ENCODE data around the gene MALL.
"Not testable (repeated sequence)": the region's sequence is repeated elsewhere in the genome, so short reads cannot be mapped to it uniquely, and the experiment has no call there.

Gene MALL

DNA sequence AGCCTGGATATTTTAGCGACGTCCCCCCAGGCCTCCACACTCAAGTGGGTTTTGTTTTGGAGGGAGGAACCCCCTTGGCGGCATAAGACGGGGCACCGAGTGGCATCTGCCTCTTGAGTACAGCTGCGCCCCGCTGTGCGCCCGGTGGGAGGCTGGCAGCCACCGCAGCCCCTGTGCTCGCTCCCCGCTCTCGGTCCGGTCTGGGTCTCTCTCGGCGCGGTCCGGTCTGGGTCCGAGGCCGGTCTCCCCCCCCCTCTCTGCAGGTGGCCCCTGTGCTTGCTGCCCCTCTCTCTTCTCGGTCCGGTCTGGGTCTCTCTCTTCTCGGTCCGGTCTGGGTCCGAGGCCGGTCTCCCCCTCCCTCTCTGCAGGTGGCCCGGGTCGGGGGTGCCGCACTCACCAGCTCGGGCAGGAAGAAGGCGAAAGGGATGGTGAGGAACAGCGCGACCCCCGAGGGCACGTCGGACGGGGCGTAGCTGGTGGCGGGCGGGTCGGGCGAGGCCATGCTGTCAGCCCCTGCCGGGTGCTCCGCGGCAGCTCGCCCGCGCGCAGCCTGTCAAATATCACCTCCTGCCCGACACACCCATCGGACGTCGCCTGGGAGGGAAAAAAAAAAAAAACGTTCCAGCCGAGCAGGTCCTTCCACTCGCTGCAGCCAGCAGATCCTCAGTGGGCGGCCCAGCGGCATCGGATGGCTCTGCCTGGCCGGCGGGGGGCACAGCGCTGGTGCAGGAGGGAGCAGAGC is at the start of gene MALL:
TSS of gene MALL (minus strand) at position 532 of the 742 bp plus-strand sequence. CDS start at position 502, 30 bp downstream.
- no peak for DNase-seq (ENCODE audit: low spot score)

DNA sequence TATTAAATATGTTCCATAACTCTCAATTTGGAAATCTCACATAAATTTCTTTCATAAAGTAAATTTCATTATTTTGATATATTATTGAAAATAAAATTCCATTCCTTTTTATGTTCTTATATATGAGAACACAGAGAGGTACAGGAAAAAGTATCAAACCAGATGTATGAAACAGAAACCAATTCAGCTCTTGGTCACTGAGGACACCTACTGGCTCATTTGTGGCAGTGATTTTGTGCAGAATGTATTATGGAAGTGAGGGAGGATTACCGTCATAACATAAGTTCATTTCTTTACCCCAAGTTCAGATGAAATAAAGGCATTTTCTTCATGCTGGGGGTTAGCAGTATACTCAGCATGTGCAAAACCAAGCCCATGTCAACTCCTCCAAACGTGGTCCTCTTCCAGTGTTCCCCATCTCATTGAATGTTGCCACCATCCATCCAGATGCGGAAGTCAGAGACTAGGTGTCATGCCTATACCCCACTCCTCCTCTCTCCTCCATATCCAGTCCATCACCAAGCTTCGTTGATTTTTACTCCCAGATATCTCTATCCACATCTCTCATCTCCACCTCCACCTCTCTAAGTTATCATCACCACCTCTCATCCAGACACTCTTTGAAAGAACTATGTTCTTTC is 41.7 kb upstream of the MALL start:
- peak; percentile 29 for DNase-seq (ENCODE audit: low spot score)

DNA sequence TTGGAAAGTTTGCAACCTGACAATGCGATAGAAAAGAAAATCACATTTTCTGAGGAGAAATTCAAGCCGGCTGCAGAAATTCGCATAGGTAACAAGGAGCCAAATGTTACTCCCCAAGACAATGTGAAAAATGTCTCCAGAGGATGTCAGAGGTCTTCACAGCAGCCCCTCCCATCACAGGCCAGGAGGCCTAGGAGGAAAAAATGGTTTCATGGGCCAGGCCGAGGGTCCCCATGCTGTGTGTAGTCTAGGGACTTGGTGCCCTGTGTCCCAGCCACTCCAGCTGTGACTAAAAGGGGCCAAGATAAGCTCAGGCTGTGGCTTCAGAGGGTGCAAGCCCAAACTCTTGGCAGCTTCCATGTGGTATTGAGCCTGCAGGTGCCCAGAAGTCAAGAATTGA is 39.2 kb upstream of the MALL start:
- not testable (repeated sequence) for DNase-seq (ENCODE audit: low spot score)

DNA sequence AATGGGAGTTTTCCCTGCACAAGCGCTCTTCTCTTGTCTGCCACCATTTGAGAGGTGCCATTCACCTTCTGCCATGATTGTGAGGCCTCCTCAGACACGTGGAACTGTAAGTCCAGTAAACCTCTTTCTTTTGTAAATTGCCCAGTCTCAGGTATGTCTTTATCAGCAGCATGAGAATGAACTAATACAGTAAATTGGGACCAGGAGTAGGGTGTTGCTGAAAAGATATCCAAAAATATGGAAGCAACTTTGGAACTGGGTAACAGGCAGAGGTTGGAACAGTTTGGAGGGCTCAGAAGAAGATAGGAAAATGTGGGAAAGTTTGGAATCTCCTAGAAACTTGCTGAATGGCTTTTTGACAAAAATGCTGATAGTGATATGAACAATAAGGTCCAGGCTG is 38.6 kb upstream of the MALL start:
- DNase-seq (ENCODE audit: low spot score): not testable (repeated sequence)

DNA sequence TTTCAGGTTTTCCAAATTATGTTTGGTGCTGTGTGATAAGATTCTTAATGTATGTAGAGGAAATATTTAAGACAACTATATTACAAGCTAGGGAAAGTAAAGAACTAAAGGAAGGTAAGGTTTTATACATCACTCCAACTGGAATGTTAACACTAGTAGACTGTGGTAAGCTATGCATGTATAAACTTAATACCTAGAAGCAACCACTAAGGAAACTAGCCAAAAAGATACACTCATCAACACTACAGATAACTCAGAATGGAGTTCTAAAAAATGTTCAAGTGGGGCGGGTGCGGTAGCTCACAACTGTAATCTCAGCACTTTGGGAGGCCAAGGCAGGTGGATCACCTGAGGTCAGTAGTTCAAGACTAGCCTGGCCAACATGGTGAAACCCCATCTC is 37.8 kb upstream of the MALL start:
- DNase-seq (ENCODE audit: low spot score): no peak

DNA sequence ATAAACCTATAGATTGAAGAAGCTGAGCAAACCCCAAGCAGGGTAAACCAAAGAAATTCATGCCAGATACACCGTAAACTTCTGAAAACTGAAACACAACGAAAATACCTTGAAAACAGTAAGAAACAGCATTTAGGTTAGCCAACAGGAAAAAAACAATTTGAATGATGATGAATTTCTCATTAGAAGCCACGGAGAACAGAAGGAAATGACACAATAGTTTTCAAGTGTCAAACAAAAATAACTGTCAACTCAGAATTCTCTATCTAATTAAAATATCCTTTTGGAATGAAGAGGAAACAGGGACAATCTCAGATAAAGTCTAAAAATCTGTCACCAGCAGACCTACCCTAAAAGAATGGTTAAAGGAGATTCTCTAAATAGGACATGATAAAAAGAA is 37.3 kb upstream of the MALL start:
- DNase-seq (ENCODE audit: low spot score): no peak

DNA sequence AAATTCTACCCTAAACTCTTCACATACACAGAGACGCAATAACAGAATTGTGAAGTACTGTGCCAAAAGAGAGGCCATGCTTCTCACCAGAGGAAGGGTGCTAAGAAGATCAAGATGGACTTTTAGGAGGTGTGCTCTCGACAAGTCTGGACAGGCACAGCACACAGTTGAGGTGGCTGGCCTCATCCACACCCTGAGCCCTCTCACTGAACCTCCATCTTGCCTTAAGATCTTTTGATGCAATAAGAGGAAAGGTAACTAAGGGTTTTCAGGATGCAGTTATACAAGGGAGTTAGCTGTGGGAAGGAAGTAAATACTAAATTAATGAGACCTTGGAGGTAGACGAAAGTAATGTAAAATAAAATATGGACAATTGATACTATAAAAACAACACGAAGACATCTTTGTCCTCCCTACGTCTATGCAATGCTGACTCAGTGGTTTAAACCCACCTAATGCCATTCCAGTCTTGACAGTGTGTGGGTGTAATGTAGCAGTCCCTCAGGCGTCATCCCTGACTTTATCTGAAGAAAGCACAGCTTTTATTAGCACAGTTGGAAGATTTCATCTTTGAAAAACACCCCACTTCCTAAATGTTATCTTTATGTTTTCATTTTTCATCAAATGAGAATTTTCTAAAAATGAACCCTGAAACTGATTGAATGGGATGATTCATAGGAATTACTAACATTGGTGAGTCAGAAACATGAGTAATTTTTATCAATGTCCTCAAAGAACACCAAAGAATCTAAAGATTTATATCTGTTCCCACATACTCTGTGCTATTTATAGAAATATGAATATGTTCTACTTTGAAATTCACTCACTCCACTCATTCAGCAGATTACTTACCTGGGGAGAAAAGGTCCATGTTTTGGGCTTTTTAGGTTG is 34.0 kb upstream of the MALL start:
- DNase-seq (ENCODE audit: low spot score): no peak

DNA sequence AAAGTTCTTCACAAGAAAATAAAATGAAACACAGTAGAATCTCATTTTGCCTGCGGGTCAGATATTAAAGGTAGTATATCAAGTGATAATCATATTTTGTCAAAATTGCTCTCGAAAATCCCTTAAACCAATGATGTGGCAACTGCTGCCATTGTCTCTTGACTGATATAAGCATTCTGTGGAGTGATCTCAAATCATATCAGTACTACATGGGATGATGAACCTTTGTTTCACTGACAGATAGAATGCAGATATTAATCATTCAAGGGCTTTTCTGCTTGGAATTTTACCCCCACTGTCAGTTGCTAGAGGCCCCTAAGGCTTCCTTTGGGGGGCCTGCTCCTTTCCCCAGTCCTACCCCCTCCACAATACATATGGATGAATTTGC is 31.3 kb upstream of the MALL start:
- DNase-seq (ENCODE audit: low spot score): no peak

DNA sequence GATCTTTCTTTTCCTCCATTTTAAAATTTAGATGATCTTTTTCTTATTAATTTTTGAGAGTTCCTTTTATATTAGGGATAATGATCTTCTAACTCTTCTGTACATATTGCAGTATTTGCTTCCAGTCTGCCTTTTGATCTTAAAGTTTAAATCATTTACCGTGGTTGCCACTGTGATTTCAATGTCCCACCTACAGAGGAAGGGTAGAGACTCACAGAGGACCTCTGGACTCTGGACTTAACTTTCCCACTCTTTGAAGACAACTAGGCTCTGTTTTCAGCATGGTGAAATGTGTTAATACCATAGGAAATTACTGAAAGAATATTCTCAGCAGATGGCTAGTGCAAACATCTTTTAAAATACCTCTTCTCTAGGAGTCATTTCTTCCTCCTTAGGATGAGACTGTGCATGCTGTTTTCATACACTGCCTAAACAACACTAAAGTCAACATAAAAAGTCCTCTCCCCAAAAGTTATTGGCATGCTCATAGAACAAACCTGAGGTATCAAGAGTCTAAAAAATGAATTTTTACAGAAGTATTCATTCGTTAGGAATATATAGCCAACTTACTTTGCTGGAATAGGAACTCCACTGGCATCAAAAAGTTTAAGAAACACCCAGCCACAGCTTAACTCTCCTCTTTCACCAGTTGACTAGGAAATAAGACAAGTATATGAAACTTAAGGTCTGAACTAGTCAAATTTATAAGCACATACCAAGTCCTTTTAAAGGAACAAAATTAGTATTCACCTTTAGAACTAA is 30.7 kb upstream of the MALL start:
- DNase-seq (ENCODE audit: low spot score): no peak

DNA sequence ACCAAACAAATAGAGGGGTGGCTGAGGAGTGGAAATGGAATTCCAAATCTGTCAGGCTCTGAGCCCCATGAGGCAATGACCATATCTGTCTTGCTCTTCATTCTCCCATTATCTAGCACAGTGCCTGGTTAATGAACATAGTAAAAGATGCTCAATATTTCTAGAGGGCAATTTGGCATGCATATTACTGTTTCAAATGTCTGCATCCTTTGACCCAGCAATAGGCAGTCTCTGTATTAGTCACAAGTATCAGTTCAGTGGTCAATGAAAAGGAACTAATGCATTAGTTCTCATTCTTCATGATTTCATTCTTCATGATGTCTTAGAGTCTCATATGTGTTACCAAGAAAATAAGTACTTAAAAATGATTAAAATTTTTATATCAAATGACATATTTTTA is 28.4 kb upstream of the MALL start:
- no peak for DNase-seq (ENCODE audit: low spot score)

DNA sequence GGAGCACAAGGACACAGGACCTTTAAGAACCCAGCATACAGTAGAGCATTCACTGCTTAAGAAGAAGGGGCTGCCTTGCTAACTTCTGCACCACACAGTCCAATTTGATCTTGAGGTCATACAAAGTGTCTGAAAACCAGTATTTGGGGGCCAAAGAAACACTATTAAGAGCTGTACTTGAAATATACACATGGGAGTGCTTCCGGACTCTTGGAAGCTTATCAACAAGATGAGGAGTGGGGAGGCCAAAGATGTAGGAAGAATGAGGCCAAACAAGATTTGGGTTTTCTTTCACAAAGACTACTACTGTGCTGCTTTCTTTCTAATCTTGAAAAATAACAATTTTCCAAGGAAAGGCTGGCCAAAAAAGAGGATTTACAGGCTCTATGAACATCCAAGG is 24.8 kb upstream of the MALL start:
- DNase-seq (ENCODE audit: low spot score): no peak

DNA sequence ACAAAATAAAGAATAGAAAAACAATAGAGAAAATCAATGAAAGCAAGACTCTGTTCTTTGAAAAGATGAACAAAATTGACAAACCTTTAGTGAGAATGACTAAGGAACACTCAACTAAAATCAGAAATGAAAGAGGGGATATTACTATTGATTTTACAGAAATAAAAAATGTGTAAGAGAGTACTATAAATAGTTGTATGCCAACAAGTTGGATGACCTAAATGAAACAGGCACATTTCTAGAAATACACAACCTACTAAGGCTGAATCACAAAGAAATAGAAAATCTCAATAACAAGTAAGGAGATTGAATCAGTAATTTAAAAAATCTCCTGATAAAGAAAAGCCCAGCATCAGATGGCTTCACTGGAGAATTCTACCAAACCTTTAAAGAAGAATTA is 18.4 kb upstream of the MALL start:
- DNase-seq (ENCODE audit: low spot score): no peak

DNA sequence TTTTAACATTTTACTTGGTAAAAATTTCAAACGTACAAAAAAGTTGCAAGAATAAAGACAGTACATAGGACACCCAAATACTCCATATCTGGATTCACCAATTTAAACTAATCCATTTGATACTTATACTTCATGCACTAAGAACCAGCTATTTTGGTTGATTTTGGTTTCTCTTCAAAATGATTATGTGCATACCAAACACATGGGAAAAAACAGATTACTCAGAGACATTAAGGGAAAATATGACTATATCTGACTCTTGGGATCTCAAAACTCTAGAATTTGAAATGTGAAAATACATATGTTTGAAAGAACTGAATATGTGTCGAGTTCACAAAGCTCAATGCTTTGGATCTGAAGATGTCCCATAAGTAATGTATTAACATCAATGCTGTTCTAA is 15.5 kb upstream of the MALL start:
- DNase-seq (ENCODE audit: low spot score): no peak

DNA sequence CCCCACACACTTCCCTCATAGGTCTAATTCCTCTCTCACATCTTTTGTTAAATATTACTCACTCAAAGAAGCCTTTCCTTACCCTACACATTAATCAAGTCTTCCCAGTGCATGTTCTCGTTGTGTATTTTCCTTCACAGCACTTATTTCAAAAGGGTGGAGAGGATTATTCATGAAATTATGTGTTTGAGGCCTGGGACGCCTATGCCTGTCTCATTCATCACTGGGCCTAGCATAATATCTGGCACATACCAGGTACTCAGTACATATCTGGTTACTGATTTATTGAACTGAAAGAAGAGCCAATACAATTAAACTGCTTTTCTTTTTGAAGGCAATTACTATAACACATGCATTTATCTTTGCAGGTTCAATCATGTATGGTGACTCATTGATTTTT is 15.1 kb upstream of the MALL start:
- no peak for DNase-seq (ENCODE audit: low spot score)

DNA sequence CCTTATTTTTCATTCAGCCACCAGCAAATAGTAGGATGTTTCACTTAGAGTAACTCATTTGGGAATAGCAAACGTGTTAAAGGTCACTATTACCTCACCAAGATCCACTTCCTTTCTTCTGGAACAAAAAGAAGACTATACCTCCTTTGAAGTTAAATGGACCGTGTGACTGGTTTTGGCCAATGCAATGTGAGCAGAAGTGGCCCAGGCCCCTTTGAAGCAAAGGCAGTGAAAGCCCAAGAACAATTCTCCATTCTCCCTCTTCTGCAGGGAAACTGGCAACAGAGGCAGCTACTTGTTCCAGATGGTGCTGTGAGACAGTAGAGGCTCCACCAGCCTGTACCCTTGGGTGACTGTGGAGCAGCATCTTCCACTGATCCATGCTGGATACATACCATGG is 11.3 kb upstream of the MALL start:
- no peak for DNase-seq (ENCODE audit: low spot score)

DNA sequence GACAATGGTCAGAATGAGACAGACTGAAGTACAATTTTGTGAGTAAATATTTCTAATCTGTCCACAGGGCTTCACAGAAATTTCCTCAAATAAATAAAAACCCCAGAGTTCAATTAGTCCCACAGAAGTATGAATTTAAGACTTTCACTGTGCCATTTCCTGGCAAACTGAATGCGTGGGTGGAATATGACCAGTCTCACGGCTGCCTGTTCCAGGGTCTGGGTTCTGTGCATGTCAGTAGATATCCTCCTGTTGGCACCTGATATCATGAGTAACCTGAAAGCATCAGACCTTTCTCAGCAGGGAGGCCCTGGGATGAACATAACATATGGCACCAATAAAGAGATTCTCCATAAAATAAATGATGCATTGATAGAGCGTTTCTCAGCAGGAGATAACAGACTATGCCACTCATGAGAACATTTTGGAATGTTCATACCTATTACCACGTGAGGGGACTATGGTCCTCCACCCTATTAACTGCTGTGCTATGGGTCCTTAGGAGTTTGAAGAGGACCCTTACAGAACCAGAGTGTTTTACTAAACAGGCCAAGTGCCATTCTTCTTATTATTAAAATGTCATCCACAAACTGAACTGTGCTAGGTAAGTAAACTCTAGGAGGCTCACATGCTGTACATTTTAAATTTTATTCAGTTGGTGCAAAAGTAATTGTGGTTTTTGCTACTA is 10.6 kb upstream of the MALL start:
- DNase-seq (ENCODE audit: low spot score): no peak

DNA sequence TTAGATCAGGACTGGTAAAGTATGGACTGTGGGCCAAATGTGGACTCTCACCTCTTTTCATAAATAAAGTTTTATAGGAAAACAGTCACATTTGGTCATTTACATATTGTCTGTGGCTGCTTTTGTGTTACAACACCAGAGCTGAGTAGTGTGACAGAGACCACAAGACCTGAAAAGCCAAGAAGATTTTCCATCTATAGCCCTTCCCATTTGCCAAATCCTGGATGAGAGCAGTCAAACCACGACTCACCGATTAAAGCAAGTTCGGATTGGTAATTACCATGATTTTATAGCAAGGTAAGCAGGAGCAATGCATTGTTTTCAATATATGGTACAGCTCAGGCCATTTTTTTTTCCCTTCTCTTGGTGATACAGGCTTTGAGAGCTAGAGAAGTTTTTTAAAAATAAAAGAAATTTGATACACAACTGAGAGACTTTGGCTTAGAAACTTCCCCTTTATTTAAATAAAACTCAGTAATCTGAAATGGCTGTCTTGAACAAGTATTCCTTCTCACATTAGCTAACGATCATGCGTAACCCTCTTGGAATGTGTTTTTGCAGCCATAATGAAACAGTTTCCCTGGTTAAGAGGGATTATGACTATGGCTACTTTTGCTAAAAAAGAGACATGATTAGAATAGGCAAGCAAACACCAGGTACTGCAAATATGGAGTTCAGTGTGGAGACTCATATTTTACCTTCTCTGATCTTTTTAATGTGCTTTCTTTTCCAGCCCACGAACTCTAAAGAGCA is 9.5 kb upstream of the MALL start:
- DNase-seq (ENCODE audit: low spot score): no peak

DNA sequence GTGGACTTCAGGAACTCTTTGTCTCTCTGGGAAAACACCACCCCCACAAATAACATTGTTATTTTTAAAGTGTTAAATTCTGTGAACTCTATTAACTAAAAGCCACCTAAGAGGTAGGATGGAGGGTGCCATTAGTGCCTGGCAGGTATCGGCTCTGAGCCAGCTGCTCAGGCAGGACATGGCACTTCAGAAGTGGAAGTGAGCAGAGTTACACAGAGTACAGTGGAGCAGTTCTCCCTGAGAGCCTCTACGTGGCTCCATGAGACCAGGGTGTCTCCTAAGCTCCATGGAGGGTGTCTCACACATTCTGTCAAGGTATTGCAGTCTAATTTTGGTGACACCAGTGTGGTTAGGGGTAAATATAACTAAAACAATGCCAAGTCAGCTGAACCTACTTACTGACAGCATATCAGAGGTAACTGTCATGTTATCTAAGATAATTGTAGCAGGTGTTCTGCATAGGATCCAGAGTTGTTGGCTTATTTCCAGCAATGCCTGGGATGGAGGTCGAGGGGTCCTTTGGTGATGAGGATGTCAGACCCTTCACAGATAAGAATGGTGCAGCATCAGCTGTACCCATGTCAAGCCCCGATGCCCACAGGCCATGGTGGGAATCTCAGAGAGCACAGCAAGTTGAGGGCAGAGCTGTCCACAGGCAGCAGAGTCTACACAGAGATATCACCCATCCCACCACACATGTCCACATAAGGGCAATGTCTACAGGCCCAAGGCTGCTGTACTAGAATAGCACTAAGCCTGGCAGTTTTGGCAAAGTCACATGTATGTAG is 8.6 kb upstream of the MALL start:
- DNase-seq (ENCODE audit: low spot score): no peak

DNA sequence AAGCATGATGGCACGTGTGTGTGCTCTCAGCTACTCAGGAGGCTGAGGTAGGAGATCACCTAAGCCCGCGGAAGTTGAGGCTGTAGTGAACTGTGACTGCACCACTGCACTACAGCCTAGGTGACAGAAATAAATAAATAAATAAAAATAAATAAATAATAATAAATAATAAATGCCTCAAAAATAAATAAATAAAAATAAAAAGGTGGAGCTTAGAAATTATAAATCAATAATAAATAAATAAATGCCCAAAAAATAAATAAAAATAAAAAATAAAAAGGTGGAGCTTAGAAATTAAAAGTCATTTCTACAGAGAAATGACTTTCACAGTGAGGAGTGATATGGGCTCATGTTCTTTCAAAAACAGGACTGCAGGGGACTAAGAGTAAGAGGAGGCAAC is 6.0 kb upstream of the MALL start:
- DNase-seq (ENCODE audit: low spot score): no peak

DNA sequence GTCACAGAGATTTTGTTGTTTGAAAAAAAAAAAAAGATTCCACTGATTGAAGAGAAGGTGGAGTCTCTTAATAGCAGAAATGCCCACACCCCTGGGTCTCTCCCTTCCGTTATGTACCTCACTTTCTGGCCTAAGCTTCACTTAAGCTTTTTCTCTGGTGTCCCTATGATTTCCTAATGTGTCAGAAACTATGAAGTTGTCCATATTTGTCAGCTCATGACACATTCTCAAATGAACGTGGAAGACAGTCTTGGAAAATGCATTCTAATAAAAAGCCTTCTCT is 5.4 kb upstream of the MALL start:
- no peak for DNase-seq (ENCODE audit: low spot score)
